Suprapubic skin (tissue), 4 donors: ENCODE measurements around the gene ARID5B. TPM values are rescaled to one million over a fixed set of nuclear protein-coding genes. Genes with fewer than 3 reads are reported as not detected.

ENCODE experiments used
- DNase-seq, 2 donors: peaks; one replicate each; pipeline ENCODE4 v3.0.0-alpha.2; 2019; ENCODE audit warnings: low spot score in 2 of 2
- H3K27ac ChIP-seq: fragments of 200-600 bp; sonication (generic); one replicate; pipeline ENCODE4 v1.5.1; 2019
- H3K27me3 ChIP-seq: fragments of 200-600 bp; sonication (generic); one replicate; pipeline ENCODE4 v1.5.1; 2019
- H3K36me3 ChIP-seq: fragments of 200-600 bp; sonication (generic); one replicate; pipeline ENCODE4 v1.5.1; 2019
- H3K4me1 ChIP-seq: fragments of 200-600 bp; sonication (generic); one replicate; pipeline ENCODE4 v1.5.1; 2019
- H3K4me3 ChIP-seq: fragments of 200-600 bp; sonication (generic); one replicate; pipeline ENCODE4 v1.5.1; 2019; ENCODE audit warnings: mild to moderate bottlenecking
- H3K9me3 ChIP-seq: fragments of 200-600 bp; sonication (generic); one replicate; pipeline ENCODE4 v1.5.1; 2019
- CTCF ChIP-seq, 2 donors: fragments of 200-600 bp in 1 of 2; fragments of 450-650 bp in 1 of 2; sonication (generic) in 1 of 2; IDR thresholded peaks; one replicate each; pipeline ENCODE4 v1.5.1; 2016 to 2019; ENCODE audit warnings: antibody characterized with exemption in 2 of 2, mild to moderate bottlenecking in 1 of 2, moderate library complexity in 1 of 2
- EP300 ChIP-seq: sonication (generic); formaldehyde crosslinking; IDR thresholded peaks from one replicate; pipeline ENCODE4 v1.6.1; 2017; ENCODE audit warnings: antibody characterized with exemption
- POLR2A ChIP-seq, 2 donors: fragments of 450-650 bp; IDR thresholded peaks; one replicate each; pipeline ENCODE4 v1.6.1; 2017; ENCODE audit warnings: antibody characterized with exemption in 2 of 2, mild to moderate bottlenecking in 2 of 2, moderate library complexity in 2 of 2
- POLR2AphosphoS5 ChIP-seq, 3 donors: sonication (generic); formaldehyde crosslinking; IDR thresholded peaks; one replicate each; pipeline ENCODE4 v1.6.1; 2017; ENCODE audit warnings: antibody characterized with exemption in 3 of 3
- WGBS: methylation state at CpG from one replicate; pipeline ENCODE4 v1.1.5; 2018; 5-methylcytosine and 5-hydroxymethylcytosine counted together
- total RNA-seq, 4 donors: library from RNA; depleted of rRNA; stranded (reverse); fragments of >200 nt; gene quantifications; one replicate each; pipeline ENCODE4 v1.1.0, GENCODE V29; 2016

Gene ARID5B
- total RNA-seq, 4 donors from 2014 or later = 45.4 to 75.2 (median 71.9) TPM

DNA sequence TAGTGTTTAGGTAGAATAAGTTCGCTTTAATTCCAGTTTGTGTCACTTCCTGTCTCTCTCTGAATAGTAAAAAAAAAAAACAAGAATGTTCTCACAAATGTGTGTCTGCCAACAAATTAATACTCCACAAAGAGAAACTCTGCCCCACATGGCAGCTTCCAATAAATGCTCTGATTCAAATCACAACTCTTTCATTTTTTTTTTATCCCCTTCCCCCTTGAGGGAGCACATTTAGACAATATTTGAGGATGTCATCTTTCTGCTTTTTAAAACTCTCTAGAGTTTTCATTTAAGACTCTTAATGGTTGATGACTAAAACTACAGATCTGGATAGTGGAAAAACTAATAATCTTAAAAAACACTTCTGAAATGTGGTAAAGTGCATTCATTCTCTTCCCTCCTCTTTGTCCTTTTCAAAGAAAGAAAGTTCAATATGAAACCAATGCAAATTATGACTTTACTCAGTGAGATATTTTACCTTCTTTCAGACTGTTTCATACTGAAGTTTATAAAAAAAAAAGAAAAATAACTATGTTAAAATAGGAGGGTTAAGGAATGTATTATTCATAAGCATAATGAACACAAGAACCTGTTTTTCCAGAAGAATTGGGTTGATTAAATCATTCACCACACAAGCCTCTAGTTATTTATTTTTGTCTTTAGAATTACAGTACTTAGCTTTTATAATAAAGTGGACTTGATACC lies 42.3 kb downstream of the ARID5B start:
- peak overlapping the region; percentile 16 for H3K4me3 ChIP-seq
- no peaks in the 10 kb centered on the region for H3K9me3 ChIP-seq
- H3K4me1 ChIP-seq = peaks cover 42% of the 10 kb centered on the region
- H3K36me3 ChIP-seq = no peaks in the 10 kb centered on the region
- no peak for TF ChIP-seq POLR2A (IDR thresholded peaks at IDR 0.05)
- TF ChIP-seq POLR2AphosphoS5 (IDR thresholded peaks at IDR 0.05) = no peak
- no peak for TF ChIP-seq EP300
- no peak for TF ChIP-seq CTCF (IDR thresholded peaks at IDR 0.05)
- H3K27me3 ChIP-seq = no peaks in the 10 kb centered on the region
- WGBS = 2% methylated on average over 1 of the region's 1 CpG
- H3K27ac ChIP-seq = peak overlapping the region; percentile 86
- DNase-seq = no peak

DNA sequence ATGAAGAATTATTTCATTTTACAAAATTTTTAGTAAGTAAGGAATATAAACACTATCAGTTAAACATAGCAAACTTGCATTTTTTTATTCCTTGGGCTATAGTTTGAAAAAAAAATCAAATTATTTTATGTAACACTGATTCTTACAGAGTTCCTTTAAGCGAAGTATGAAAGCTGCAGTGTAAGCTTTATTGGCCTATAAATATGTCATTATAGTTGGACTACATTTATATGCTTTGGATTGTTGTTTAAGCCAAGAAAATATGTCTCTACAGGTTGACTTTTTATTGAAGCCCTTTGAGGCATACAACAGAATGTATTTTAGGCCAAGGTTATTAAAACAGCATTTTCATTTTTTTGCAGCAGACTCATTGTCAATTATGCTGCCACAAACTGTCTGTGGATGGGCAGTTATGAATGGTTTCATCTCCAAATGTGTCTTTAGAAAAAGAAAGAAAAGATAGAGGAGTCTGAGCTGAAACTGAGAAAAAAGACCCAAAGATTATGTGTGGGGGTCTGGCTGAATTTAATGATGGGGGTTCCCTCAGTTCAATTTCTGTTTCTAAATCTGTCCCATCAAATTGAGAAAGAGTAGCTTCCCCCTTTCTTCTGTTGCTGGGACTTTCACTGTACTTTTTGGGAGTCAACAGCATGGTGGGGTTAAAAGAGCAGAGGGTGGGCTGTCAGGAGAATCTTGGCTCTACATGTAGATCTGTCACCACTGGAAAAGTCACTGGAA lies 43.1 kb downstream of the ARID5B start:
- Histone ChIP-seq H3K4me1 (peaks cover 35% of the 10 kb centered on the region), H3K9me3 (no peaks in the 10 kb centered on the region), H3K36me3 (no peaks in the 10 kb centered on the region), H3K27me3 (no peaks in the 10 kb centered on the region), H3K27ac (peak overlapping the region; percentile 86), H3K4me3 (no peak overlapping the region)
- WGBS = 51% methylated on average over 1 of the region's 1 CpG
- TF ChIP-seq POLR2AphosphoS5 (IDR thresholded peaks at IDR 0.05) (no peak), EP300 (no peak), CTCF (IDR thresholded peaks at IDR 0.05) (no peak), POLR2A (IDR thresholded peaks at IDR 0.05) (no peak)
- no peak for DNase-seq

- Histone ChIP-seq H3K36me3 (peaks cover 3% of the 10 kb centered on the region), H3K4me1 (peaks cover 4% of the 10 kb centered on the region), H3K4me3 (no peak overlapping the region), H3K27ac (no peak overlapping the region), H3K27me3 (no peaks in the 10 kb centered on the region), H3K9me3 (no peaks in the 10 kb centered on the region)
- TF ChIP-seq POLR2A (IDR thresholded peaks at IDR 0.05) (no peak), POLR2AphosphoS5 (IDR thresholded peaks at IDR 0.05) (no peak), EP300 (no peak), CTCF (IDR thresholded peaks at IDR 0.05) (no peak)
- WGBS = 92% methylated on average over 2 of the region's 2 CpGs
- no peak for DNase-seq
These were observed 48.2 kb downstream of the ARID5B start for GRCh38 chr10:61949687-61950086.

- no peaks in the 10 kb centered on the region for H3K4me1 ChIP-seq
- H3K27me3 ChIP-seq = no peaks in the 10 kb centered on the region
- TF ChIP-seq CTCF (IDR thresholded peaks at IDR 0.05) (no peak), POLR2A (IDR thresholded peaks at IDR 0.05) (no peak), EP300 (no peak), POLR2AphosphoS5 (IDR thresholded peaks at IDR 0.05) (no peak)
- H3K9me3 ChIP-seq = no peaks in the 10 kb centered on the region
- no peak for DNase-seq
- 81% methylated on average over 2 of the region's 2 CpGs for WGBS
- peaks cover 3% of the 10 kb centered on the region for H3K36me3 ChIP-seq
- H3K27ac ChIP-seq = no peak overlapping the region
- no peak overlapping the region for H3K4me3 ChIP-seq
These were observed 49.1 kb downstream of the ARID5B start for GRCh38 chr10:61950449-61951143.

DNA sequence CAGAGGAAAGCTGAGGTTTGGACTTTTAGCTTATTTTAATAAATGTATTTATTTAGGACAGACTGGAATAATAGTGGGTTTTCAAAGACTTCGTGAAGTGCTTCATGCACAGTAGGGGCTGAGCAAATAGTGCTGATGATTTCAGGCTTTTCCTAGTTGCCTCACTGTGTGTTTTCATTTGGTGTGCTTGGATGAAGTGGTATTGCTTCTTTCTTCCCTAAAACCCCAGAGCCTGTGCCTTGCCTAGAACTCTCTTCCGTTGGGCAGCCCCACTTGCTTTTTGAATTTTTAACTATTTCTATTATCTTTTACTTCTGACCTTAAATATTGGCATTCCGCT lies 49.6 kb downstream of the ARID5B start:
- Histone ChIP-seq H3K27me3 (no peaks in the 10 kb centered on the region), H3K4me1 (no peaks in the 10 kb centered on the region), H3K27ac (no peak overlapping the region), H3K36me3 (peaks cover 3% of the 10 kb centered on the region), H3K4me3 (no peak overlapping the region), H3K9me3 (no peaks in the 10 kb centered on the region)
- 91% methylated on average over 3 of the region's 3 CpGs for WGBS
- DNase-seq = no peak
- TF ChIP-seq POLR2AphosphoS5 (IDR thresholded peaks at IDR 0.05) (no peak), EP300 (no peak), POLR2A (IDR thresholded peaks at IDR 0.05) (no peak), CTCF (IDR thresholded peaks at IDR 0.05) (no peak)
